Measurements from ENCODE around the gene EFHC2. TPM values are rescaled to one million over a fixed set of nuclear protein-coding genes. Genes with fewer than 3 reads are reported as not detected.

EFHC2 gene
- total and polyA plus RNA-seq, 8 donors = 0.09 to 1.9 (median 0.47) TPM

- Histone ChIP-seq H3K27ac (no peak overlapping the region), H3K4me1 (no peaks in the 10 kb centered on the region), H3K36me3 (no peaks in the 10 kb centered on the region), H3K9me3 (no peaks in the 10 kb centered on the region), H3K27me3 (peaks cover 0 to 6% (median 2%) of the 10 kb centered on the region in 4 donors), H3K4me3 (no peak overlapping the region)
- intact Hi-C loops (cut with DNase I) = no loop called here
- ATAC-seq (no peak), DNase-seq (no peak), FAIRE-seq (no peak)
- 0 to 57% methylated on average over 1 of the region's 1 CpG for WGBS, 2 donors
- no peak for TF ChIP-seq CTCF (IDR thresholded peaks at IDR 0.05)
These were observed 11.0 kb downstream of the EFHC2 start for GRCh38 chrX:44332437-44332836.

DNA sequence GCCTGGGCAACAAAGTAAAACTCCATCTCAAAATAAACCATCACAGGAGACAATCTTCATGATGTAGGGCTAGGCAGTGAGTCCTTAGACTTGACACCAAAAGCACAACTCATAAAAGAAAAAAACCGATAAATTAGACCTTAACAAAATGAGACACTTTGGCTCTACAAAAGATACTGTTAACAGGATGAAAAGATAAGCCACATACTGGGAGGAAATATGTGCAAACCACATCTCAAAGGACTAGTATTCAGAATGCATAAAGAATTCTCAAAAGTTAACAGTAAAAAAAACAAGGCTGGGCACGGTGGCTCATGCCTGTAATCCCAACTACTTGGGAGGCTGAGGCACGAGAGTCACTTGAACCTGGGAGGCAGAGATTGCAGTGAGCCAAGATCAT is 13.2 kb downstream of the EFHC2 start:
- Histone ChIP-seq H3K9me3 (no peaks in the 10 kb centered on the region), H3K4me3 (no peak overlapping the region), H3K27ac (no peak overlapping the region), H3K4me1 (no peaks in the 10 kb centered on the region), H3K27me3 (peaks cover 0 to 6% (median 2%) of the 10 kb centered on the region in 4 donors), H3K36me3 (no peaks in the 10 kb centered on the region)
- no peak for TF ChIP-seq CTCF (IDR thresholded peaks at IDR 0.05)
- ATAC-seq = no peak
- FAIRE-seq = no peak
- WGBS, 2 donors = 59 to 64% methylated on average over 3 of the region's 3 CpGs
- intact Hi-C loops (cut with DNase I) = no loop called here
- no peak for DNase-seq

- Histone ChIP-seq H3K9me3 (no peaks in the 10 kb centered on the region), H3K36me3 (no peaks in the 10 kb centered on the region), H3K4me3 (no peak overlapping the region), H3K27ac (no peak overlapping the region), H3K4me1 (no peaks in the 10 kb centered on the region), H3K27me3 (peaks cover 0 to 7% (median 0%) of the 10 kb centered on the region in 4 donors)
- intact Hi-C loops (cut with DNase I) = no loop called here
- WGBS, 2 donors = 48 to 70% methylated on average over 1 of the region's 1 CpG
- no peak for DNase-seq
- FAIRE-seq = no peak
- TF ChIP-seq CTCF (IDR thresholded peaks at IDR 0.05) = no peak
- ATAC-seq = no peak
These were observed 23.9 kb downstream of the EFHC2 start for GRCh38 chrX:44319550-44319949.

GRCh38 chrX:44317181-44317580 is 26.3 kb downstream of the EFHC2 start:
- ATAC-seq = no peak

More at GRCh38 chrX:44317181-44317580, 26.3 kb downstream of the EFHC2 start:
- intact Hi-C loops (cut with DNase I) = no loop called here
- Histone ChIP-seq H3K27ac (no peak overlapping the region), H3K4me1 (no peaks in the 10 kb centered on the region), H3K9me3 (no peaks in the 10 kb centered on the region), H3K27me3 (peaks cover 0 to 4% (median 2%) of the 10 kb centered on the region in 4 donors), H3K36me3 (no peaks in the 10 kb centered on the region), H3K4me3 (no peak overlapping the region)
- DNase-seq (no peak), FAIRE-seq (no peak)
- 54 to 62% methylated on average over 2 of the region's 2 CpGs for WGBS, 2 donors
- no peak for TF ChIP-seq CTCF (IDR thresholded peaks at IDR 0.05)

Measured in pancreas (tissue), 10 donors.